Adrenal gland (tissue), 5 donors: ENCODE measurements around the gene BCAR1.

Source experiments
- CTCF ChIP-seq, 6 experiments: fragments of 450-650 bp in 4 of 6; fragments of 200-600 bp in 2 of 6; sonication (generic) in 1 of 6; IDR thresholded peaks; 1 replicate in 5 of 6; 2 replicates in 1 of 6; pipeline versions ENCODE4 v1.5.1 to v1.8.0; 2016 to 2021; ENCODE audit warnings: antibody characterized with exemption in 6 of 6, mild to moderate bottlenecking in 2 of 6, moderate library complexity in 1 of 6
- POLR2A ChIP-seq, 2 donors: fragments of 450-650 bp; IDR thresholded peaks; one replicate each; pipeline ENCODE4 v1.6.1; 2017; ENCODE audit warnings: antibody characterized with exemption in 2 of 2, mild to moderate bottlenecking in 2 of 2, moderate library complexity in 1 of 2
- donor health status: DM: no; HTN: no; CAD: no.

DNA sequence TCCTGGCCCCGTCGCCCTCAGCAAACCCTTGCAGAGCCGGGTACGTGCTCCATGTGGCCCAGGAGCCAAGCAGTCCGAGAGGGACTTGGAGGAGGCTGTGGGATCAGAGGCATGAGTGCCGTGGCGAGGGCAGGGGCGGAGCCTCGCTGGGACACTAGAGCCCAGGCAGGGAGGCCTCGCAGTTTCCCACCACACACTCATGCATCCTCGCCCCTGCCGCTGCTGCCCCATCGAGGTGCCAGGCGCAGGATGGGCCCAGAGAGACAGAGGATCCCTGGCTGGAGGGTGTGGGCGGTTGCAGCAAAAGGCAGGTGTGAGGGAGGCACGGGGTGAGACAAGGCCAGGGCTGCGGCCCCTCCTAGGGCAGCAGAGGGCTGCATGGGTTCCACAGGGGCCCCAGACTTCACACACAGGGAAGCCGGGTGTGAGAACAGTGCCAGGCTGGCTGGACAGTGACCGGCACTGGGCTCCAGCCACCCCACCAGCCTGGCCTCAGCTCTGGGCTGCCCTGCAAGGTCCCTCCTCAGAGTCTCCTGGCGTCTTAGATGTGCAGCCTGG, 7.7 kb downstream of the BCAR1 start:
- TF ChIP-seq CTCF (IDR thresholded peaks at IDR 0.05): no peak
- no peak for TF ChIP-seq POLR2A (IDR thresholded peaks at IDR 0.05)
